ENCODE data around the gene IRF2BP1. TPM values are rescaled to one million over a fixed set of nuclear protein-coding genes. Genes with fewer than 3 reads are reported as not detected.

Gene IRF2BP1
- total and polyA plus RNA-seq, 2 of the 13 experiments (the other 11 are each of a cell fraction or from before 2014, with no cell fraction given), result 4.3 to 14.3 TPM

DNA sequence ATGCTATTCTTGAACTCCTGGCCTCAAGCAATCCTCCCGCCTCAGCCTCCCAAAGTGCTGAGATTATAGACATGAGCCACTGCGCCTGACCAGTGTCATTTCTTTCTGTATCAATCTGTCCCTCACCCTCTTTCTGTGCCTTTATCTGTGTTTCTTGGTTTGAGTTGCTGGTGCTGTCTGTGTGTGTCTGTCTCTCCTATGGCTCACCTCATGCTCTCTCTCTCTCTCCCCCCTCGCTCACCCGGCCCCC, 9.9 kb downstream of the IRF2BP1 start (continued):
- TF ChIP-seq KDM4B (CRISPR knock-in tag; IDR thresholded peaks at IDR 0.05) (no peak), ZNF382 (CRISPR knock-in tag; IDR thresholded peaks at IDR 0.05; ENCODE audit: borderline replicate concordance) (no peak), ZEB1 (IDR thresholded peaks at IDR 0.05; ENCODE audit: insufficient replicate concordance, low read depth) (no peak)

- FAIRE-seq (peak; percentile 63), ATAC-seq (no peak), DNase-seq (ENCODE audit: low spot score) (peak; percentile 54)
- Histone ChIP-seq H3K9me3 (ENCODE audit: low read length) (no peaks in the 10 kb centered on the region), H3K4me2 (ENCODE audit: low read depth, low read length) (peak overlapping the region; percentile 90), H3K4me1 (ENCODE audit: insufficient read depth, low read length) (peaks cover 87% of the 10 kb centered on the region), H2AFZ (ENCODE audit: low read length) (no peak overlapping the region), H3K27ac (ENCODE audit: extremely low read length, insufficient read depth, low read length) (peak overlapping the region; percentile 94), H4K20me1 (ENCODE audit: insufficient read depth, low read length) (no peaks in the 10 kb centered on the region), H3K27me3 (ENCODE audit: control insufficient read depth in 1 of 2, insufficient read depth in 2 of 2, low read length in 2 of 2) (no peaks in the 10 kb centered on the region), H3K9ac (ENCODE audit: insufficient read depth, low read depth, low read length) (peak overlapping the region; percentile 78), H3K36me3 (replicated peaks in 1 of 2; ENCODE audit: control insufficient read depth in 1 of 2, insufficient read depth in 2 of 2, low read length in 2 of 2) (peaks cover 0 to 5% of the 10 kb centered on the region in 2 experiments; a peak in 2 of 5 replicates), H3K4me3 (replicated peaks in 1 of 3; ENCODE audit: insufficient read depth in 1 of 3, low read depth in 2 of 3, low read length in 3 of 3) (peak overlapping the region in 1 of 3 experiments; percentile 58; a peak in 3 of 6 replicates), H3K79me2 (ENCODE audit: insufficient read depth, low read length) (peaks cover 7% of the 10 kb centered on the region)
- intact Hi-C loops (cut with micrococcal nuclease; ENCODE audit: unreplicated experiment), result loop anchor here (1.0 kb wide), 1 partner anchor 11 kb away; the partner anchor contains the start of gene SYMPK
- POLR2A ChIA-PET, result interaction anchor here (1.2 to 13.2 kb wide), 4 partner anchors 9 to 105 kb away, joined by 5 to 388 read pairs (median 40); partner anchors contain the start of genes FOXA3, IRF2BP1, MYPOP and SYMPK
- in situ Hi-C loops (cut with HindIII; ENCODE audit: extremely low pct_ligation_motif_present, low pct_unique_long_range_greater_than_20kb), result no loop called here
- 38% methylated on average over 7 of the region's 7 CpGs for WGBS (ENCODE audit: low lambda C conversion rate)
- no TSS peak for BruUV-seq (replicated peaks)
- CTCF ChIA-PET (ENCODE audit: low intra/inter-chr PET ratio, low total read pairs), result interaction anchor here (2.2 kb wide), 1 partner anchor 8 kb away, joined by 11 read pairs; no protein-coding TSS in a partner anchor
- TF ChIP-seq ZBTB20 (CRISPR knock-in tag; IDR thresholded peaks at IDR 0.05; ENCODE audit: borderline replicate concordance, low read depth) (0 out of 2 replicates have a peak, but pooled peaks have one; percentile 17), ZNF136 (CRISPR knock-in tag; IDR thresholded peaks at IDR 0.05; ENCODE audit: low read depth) (no peak), RXRB (CRISPR knock-in tag; IDR thresholded peaks at IDR 0.05; ENCODE audit: borderline replicate concordance) (peak; percentile 37), ZNF562 (CRISPR knock-in tag; IDR thresholded peaks at IDR 0.05; ENCODE audit: borderline replicate concordance) (no peak), CBFB (CRISPR knock-in tag; IDR thresholded peaks at IDR 0.05) (no peak), REPIN1 (CRISPR knock-in tag; IDR thresholded peaks at IDR 0.05; ENCODE audit: borderline replicate concordance, low read depth) (peak; percentile 54; the same call in 1 of the 2 replicates), NFIB (CRISPR knock-in tag; IDR thresholded peaks at IDR 0.05; ENCODE audit: borderline replicate concordance) (no peak), CREB3 (CRISPR knock-in tag; IDR thresholded peaks at IDR 0.05) (no peak), CCAR2 (optimal IDR thresholded peaks at IDR 0.05; ENCODE audit: low read depth, low read length) (no peak), NFKB2 (CRISPR knock-in tag; IDR thresholded peaks at IDR 0.05; ENCODE audit: borderline replicate concordance) (no peak), KDM6A (CRISPR knock-in tag; IDR thresholded peaks at IDR 0.05; ENCODE audit: low read depth) (peak; percentile 5; the same call in 1 of the 2 replicates), ZNF780A (CRISPR knock-in tag; IDR thresholded peaks at IDR 0.05) (no peak), ZNF430 (CRISPR knock-in tag; IDR thresholded peaks at IDR 0.05) (0 out of 2 replicates have a peak, but pooled peaks have one; percentile 25), IRF1 (CRISPR knock-in tag; IDR thresholded peaks at IDR 0.05; ENCODE audit: low read depth) (no peak), NR2F6 (IDR thresholded peaks at IDR 0.05) (no peak), NR2F6 (CRISPR knock-in tag; IDR thresholded peaks at IDR 0.05) (peak; percentile 49; the same call in 1 of the 2 replicates)
- TF ChIP-seq, protein P1, sequence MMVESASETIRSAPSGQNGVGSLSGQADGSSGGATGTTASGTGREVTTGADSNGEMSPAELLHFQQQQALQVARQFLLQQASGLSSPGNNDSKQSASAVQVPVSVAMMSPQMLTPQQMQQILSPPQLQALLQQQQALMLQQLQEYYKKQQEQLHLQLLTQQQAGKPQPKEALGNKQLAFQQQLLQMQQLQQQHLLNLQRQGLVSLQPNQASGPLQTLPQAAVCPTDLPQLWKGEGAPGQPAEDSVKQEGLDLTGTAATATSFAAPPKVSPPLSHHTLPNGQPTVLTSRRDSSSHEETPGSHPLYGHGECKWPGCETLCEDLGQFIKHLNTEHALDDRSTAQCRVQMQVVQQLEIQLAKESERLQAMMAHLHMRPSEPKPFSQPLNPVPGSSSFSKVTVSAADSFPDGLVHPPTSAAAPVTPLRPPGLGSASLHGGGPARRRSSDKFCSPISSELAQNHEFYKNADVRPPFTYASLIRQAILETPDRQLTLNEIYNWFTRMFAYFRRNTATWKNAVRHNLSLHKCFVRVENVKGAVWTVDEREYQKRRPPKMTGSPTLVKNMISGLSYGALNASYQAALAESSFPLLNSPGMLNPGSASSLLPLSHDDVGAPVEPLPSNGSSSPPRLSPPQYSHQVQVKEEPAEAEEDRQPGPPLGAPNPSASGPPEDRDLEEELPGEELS (CRISPR knock-in tag; IDR thresholded peaks at IDR 0.05), result 0 out of 2 replicates have a peak, but pooled peaks have one; percentile 20
Observed at GRCh38 chr19:45874620-45874966, 11.3 kb downstream of the IRF2BP1 start.

Measured in HepG2 (cell line).